ENCODE data around the gene SMYD5.

The SMYD5 gene

GRCh38 chr2:73257425-73258125, 43.5 kb downstream of the SMYD5 start:
- TF ChIP-seq CTCF (IDR thresholded peaks at IDR 0.05; ENCODE audit: low read depth, low read length), result no peak

GRCh38 chr2:73258186-73258912, 44.3 kb downstream of the SMYD5 start:
- no peak overlapping the region for H3K4me3 ChIP-seq (ENCODE audit: low read depth, low read length)
- no peak for TF ChIP-seq CTCF (IDR thresholded peaks at IDR 0.05; ENCODE audit: low read depth, low read length)

More at GRCh38 chr2:73257425-73258125, 43.5 kb downstream of the SMYD5 start:
- H3K4me3 ChIP-seq (ENCODE audit: low read depth, low read length), result no peak overlapping the region

GRCh38 chr2:73258913-73259215, 44.8 kb downstream of the SMYD5 start:
- H3K4me3 ChIP-seq (ENCODE audit: low read depth, low read length), result no peak overlapping the region
- no peak for TF ChIP-seq CTCF (IDR thresholded peaks at IDR 0.05; ENCODE audit: low read depth, low read length)

DNA sequence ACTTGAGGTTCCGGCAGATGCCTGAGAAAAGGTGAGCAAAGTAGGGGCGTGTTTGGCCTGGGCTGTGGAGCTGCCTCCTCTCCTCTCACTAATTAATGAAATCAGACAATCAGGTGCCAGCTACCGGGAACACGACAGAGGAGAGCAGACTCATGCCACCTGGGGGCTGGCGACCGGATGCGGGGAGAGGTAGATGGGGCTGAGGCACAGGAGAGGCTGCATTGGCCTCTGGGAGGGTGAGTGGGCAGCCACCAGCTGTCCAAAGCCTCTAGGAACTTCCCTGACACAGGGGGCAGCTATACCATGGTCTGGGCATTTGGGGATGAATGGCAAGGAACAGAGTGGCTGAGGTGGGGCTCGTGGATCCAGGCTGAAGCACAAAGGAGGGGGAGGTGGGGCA, 45.2 kb downstream of the SMYD5 start:
- no peak for TF ChIP-seq CTCF (IDR thresholded peaks at IDR 0.05; ENCODE audit: low read depth, low read length)

DNA sequence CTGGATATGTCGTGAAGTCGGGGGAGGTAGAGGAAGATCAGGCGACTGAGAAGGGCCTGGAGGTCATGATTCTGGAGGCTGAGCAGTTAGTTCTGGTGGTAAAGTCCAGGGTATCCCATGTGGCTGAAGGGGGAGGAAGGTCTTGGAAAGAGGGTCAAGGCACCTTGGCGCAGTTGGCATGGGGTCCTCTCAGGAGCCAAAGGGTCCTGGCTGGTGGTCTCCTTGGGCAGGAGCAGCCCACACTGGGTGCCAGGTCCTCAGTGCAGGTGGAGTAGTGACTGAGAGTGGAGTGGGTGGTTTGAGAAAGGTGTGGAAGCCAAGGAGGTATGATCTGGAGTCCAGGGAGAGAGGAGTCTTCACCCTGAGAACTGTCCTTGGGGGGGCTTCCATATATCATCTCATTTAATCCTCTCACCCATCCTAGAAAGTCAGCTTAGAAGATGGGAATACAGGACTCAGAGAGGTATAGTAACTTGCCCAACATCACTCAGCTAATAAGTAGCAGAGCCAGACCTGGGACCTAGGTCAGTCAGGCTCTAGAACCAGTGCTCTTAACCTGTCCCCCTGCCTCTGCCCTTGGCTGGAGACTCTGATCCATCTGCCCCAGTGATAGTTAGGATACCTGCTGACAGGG, 45.8 kb downstream of the SMYD5 start:
- no peak for TF ChIP-seq CTCF (IDR thresholded peaks at IDR 0.05; ENCODE audit: low read depth, low read length)
- no peak overlapping the region for H3K4me3 ChIP-seq (ENCODE audit: low read depth, low read length)

More for the DNA sequence above, 45.2 kb downstream of the SMYD5 start:
- no peak overlapping the region for H3K4me3 ChIP-seq (ENCODE audit: low read depth, low read length)

DNA sequence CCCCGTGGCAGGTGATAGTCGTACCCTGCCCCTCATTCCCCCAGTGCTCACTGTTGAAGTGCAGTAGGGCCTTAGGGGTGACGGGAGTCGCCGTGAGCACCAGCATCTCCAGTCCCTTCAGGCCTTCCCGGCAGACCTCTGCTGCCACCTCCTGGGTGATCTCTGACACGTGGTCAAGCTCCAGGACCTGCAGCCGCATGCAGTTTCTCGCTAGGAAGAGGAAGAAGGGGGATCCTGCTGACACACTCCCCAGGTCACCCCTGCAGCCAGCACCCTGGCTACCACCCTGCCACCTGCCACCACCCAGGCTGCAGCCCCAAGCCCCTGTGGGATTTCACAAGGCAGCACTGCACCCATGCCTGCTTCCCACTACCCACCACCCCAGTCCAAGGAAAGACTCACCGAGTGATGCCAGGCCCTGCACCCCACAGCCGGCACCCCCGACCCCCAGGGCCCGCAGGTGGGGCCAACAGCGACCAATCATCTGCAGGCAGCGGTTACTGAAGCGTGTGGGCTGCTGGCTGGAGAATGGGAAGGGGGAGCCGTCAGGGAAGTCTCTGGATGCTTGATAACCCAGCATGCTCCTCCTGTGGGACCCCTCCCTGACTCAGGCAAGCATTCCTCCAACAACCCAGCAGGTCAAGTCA, 46.4 kb downstream of the SMYD5 start:
- TF ChIP-seq CTCF (IDR thresholded peaks at IDR 0.05; ENCODE audit: low read depth, low read length), result peak; percentile 36

More for the DNA sequence above, 46.4 kb downstream of the SMYD5 start:
- H3K4me3 ChIP-seq (ENCODE audit: low read depth, low read length), result no peak overlapping the region

Measured in WI38 (cell line).